22Rv1 (cell line): ENCODE data around the gene DPY19L1.
A peak's percentile ranks its signal among the peaks of the same experiment; 100 is the strongest.

Experiments used
- H3K27ac ChIP-seq: fragments of 450-650 bp; 2 replicates; pipeline ENCODE4 v1.5.1; 2017
- ZFX ChIP-seq: fragments of 450-650 bp; IDR thresholded peaks from 2 replicates; pipeline ENCODE4 v1.6.1; 2017; ENCODE audit warnings: antibody characterized with exemption, borderline replicate concordance
- TF ChIP-seq, protein P1 (sequence below): fragments of 450-650 bp; IDR thresholded peaks from 2 replicates; pipeline ENCODE4 v1.5.1; 2017; ENCODE audit warnings: mild to moderate bottlenecking

The DPY19L1 gene

GRCh38 chr7:35030848-35031247 lies 6.4 kb downstream of the DPY19L1 start:
- H3K27ac ChIP-seq: no peak overlapping the region
- TF ChIP-seq ZFX: no peak
- TF ChIP-seq, protein P1, sequence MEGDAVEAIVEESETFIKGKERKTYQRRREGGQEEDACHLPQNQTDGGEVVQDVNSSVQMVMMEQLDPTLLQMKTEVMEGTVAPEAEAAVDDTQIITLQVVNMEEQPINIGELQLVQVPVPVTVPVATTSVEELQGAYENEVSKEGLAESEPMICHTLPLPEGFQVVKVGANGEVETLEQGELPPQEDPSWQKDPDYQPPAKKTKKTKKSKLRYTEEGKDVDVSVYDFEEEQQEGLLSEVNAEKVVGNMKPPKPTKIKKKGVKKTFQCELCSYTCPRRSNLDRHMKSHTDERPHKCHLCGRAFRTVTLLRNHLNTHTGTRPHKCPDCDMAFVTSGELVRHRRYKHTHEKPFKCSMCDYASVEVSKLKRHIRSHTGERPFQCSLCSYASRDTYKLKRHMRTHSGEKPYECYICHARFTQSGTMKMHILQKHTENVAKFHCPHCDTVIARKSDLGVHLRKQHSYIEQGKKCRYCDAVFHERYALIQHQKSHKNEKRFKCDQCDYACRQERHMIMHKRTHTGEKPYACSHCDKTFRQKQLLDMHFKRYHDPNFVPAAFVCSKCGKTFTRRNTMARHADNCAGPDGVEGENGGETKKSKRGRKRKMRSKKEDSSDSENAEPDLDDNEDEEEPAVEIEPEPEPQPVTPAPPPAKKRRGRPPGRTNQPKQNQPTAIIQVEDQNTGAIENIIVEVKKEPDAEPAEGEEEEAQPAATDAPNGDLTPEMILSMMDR: no peak

DNA sequence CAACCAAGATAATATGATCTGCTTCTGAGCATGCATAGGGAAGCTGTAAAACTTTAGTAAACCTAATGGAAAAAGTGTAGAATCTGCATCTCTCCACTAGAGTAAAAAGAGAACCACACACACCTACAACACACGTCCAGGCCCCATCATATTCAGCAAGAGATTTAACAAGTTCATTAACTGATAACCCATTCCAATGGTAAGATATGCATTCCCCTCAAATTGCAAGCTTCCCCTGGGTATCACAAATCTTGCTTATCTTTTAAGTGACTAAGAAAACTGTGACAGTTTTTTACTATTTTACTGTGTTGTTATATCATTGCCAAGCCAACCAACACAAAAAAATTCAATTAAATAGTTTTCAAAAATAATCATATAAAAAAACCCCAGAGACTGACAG lies 8.0 kb downstream of the DPY19L1 start:
- TF ChIP-seq ZFX: no peak
- TF ChIP-seq, protein P1: no peak
- H3K27ac ChIP-seq: no peak overlapping the region

DNA sequence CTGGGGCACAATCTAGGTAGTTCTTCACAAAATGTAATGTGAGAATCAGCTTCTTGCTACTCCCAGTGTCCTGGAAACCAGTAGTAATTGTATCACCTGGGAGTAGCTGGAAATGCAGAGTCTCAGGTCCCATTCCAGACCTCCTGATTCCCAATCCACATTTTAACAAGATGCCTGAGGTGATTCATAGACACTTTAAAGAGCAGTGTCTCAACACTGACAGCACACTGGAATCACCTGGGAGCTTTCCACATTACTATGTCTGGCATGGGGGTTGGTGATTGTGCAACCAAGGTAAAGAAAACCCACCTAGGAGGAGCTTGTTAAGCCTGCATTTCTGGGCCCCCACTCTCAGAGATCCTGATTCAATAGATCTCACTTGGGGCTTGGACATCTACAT lies 11.1 kb downstream of the DPY19L1 start:
- TF ChIP-seq, protein P1: no peak
- TF ChIP-seq ZFX: no peak

GRCh38 chr7:35025369-35025870 lies 11.9 kb downstream of the DPY19L1 start:
- H3K27ac ChIP-seq: peak overlapping the region; percentile 70
- no peak for TF ChIP-seq ZFX
- TF ChIP-seq, protein P1: no peak

More for the DNA sequence above, 11.1 kb downstream of the DPY19L1 start:
- H3K27ac ChIP-seq: peak overlapping the region; percentile 70

DNA sequence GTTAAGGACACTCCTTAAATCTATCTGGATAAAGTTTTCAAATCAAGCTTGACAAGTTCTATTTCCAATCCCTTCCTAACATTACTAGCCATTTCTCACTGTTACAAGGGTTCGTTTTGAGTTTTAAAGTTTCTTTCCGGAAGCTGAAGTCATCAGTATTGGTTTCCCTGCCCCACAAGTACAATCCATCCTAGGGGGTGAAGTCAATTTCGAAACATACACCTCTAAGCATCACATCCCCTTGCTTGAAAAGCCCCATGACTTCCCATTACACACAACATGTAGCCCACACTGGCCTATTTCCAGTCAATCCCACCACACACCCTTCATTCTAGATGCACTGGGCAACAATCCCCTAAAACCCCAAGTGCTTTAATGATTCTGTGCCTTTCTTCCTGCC lies 13.0 kb downstream of the DPY19L1 start:
- peak overlapping the region; percentile 70 for H3K27ac ChIP-seq
- TF ChIP-seq ZFX: no peak
- TF ChIP-seq, protein P1: no peak

DNA sequence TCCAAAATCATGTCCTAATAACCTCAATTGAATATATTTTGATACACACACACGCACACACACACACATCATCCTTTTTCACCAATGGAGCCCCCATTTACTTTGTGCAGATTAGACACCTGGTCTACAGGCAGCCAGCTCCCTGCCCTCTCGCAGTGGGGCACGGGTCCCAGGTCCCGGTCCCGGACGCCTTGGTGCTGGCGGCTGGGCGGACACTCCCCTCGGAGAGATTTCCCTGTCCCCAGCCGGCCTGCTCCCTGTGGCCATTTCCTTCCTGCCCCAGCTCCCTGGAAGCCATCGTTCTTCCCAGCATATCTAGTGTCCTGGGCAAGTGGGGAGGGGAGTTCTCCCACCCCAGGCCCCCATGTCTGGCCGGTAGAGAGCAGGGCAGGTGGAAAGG lies 14.6 kb downstream of the DPY19L1 start:
- no peak overlapping the region for H3K27ac ChIP-seq
- TF ChIP-seq, protein P1: no peak
- TF ChIP-seq ZFX: no peak

GRCh38 chr7:35021445-35021844 lies 15.8 kb downstream of the DPY19L1 start:
- TF ChIP-seq, protein P1: no peak
- TF ChIP-seq ZFX: no peak
- no peak overlapping the region for H3K27ac ChIP-seq
